Inflammatory macrophage treated with lipopolysaccharide for 4 hours (primary cell): ENCODE measurements around the gene CDH11.

Experiments
- DNase-seq: peaks from one replicate; pipeline ENCODE4 v3.0.0-alpha.2; 2020

Gene CDH11, protein sequence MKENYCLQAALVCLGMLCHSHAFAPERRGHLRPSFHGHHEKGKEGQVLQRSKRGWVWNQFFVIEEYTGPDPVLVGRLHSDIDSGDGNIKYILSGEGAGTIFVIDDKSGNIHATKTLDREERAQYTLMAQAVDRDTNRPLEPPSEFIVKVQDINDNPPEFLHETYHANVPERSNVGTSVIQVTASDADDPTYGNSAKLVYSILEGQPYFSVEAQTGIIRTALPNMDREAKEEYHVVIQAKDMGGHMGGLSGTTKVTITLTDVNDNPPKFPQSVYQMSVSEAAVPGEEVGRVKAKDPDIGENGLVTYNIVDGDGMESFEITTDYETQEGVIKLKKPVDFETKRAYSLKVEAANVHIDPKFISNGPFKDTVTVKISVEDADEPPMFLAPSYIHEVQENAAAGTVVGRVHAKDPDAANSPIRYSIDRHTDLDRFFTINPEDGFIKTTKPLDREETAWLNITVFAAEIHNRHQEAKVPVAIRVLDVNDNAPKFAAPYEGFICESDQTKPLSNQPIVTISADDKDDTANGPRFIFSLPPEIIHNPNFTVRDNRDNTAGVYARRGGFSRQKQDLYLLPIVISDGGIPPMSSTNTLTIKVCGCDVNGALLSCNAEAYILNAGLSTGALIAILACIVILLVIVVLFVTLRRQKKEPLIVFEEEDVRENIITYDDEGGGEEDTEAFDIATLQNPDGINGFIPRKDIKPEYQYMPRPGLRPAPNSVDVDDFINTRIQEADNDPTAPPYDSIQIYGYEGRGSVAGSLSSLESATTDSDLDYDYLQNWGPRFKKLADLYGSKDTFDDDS

DNA sequence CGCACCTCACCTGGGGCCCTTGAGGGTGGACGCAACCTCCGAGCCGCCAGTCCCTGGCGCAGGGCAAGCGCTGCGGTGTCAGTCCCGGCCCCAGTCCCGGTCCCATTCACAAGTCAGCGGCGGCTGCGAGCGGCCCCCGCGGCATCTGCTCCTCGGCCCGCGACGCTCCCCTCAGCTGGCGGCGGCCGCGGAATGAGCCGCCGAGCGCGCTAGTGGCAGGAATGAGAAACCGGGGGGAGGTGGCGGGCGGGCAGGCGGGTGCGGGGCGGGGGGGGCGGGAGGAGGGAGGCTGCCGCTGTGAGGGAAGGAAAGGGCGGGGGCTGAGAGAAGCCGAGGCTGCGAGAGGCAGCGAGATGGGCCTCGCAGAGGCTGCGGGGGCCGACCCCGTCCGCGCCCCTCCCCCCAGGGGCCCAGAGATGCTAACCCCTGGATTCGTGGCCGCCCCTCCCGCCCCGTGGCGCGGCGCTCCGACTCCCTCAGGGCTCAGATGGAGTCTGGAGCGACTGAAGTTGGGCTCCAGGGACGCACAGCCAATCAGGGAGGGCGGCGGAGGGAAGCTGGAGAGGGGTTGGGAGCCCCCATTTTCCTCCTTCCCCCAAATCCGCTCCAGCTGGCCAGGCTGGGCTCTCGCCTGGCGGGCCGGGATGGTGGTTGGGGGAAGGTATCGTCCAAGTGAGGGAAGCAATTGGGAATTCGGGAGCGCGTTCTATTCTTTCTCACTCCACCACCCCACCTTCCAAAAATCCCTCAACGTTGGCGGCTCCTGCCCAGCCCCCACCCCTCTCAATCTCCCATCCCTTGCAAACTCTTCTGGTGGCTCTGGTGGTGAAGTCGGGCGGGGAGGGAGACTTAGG is at the start of gene CDH11:
TSS of gene CDH11 (minus strand) at position 194 of the 854 bp plus-strand sequence. CDS start 117,194 bp downstream, outside the sequence.
- DNase-seq = no peak

DNA sequence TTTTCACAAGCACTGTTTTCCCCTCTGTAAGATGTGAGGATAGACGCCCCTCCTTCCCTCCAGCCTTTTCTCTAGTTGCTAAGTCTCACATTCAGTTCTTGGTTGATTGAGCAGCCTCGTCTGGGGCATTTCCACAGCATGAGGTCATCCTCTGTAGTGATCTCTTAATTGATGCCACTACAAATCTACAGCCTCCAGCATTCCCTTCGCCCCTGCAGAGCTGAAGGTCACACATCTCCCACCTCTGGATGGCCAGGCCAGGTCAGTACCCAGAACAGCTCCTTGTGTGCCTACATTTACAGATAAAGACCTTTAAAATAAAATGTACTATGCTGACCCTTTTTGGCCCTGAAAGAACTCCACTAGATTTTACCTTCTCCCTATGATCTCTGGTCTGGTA is 32.5 kb upstream of the CDH11 start:
- DNase-seq = no peak

DNA sequence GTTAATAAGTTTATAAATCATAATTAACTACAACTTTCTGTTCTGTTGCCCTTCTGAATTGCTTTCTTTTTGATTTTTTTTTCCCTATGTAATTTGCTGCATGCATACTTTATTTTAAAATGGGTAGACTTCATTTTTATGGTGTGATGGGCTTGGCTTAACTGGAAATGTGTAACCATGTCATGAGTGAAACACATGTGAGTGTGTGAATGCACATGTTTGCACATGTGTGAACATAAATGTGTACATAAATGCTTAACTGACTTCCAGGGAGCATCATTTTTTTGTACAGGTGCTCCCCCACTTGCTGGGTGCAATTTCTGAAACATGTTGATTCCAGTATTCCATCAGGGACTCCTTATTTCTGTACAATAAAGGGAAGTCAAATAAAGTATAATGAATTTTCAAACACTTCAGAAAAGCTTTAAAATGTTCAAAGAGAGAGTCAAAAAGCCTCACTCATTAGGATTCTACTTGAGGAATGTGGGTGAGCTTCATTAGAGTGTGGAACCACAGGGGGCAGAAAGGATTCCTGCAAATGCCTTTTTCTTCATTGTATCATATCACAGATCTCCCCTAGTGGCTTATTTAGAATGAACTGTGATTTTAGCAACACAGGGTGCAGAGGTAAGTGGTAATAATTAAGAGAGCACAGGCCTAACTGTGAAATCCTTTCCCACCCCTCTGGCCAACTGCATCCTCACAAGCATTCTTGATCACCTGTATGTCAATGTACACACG is 31.7 kb upstream of the CDH11 start:
- no peak for DNase-seq

DNA sequence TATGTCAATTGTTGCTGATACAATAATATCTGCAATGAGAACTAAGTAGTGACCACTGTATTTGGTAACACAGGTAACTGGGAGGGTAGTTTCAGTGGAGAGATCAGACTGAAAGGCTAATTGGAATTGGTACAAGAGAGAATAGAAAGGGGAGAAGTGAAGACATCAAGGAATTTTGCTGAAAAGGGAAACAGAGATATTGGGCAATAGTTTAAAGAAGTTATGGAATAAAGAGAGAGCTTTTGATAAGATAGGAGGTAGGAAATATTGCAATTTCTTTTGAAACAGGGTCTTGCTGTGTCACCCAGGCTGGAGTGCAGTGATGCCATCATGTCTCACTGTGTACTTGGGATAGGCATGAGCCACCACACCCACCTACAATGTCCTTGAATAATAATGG is 26.9 kb upstream of the CDH11 start:
- no peak for DNase-seq

DNA sequence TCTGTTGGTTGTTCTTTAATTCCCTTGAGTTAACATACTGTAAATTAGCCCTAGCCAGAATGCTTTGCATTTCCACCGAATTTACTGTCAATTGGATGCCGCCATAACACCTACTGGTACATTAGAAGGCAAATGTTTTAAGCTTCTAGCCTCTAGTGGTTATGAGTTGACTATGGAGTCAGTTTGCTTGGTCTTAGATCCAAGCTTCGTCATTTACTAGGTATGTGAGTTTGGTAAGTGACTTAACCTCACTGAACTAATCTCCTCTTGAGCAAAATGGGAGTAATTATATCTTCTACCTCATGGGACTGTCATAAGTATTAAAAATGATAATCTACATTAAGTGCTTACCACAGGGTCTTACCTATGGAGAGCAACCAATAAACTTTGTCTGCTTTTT is 20.4 kb upstream of the CDH11 start:
- DNase-seq = no peak

DNA sequence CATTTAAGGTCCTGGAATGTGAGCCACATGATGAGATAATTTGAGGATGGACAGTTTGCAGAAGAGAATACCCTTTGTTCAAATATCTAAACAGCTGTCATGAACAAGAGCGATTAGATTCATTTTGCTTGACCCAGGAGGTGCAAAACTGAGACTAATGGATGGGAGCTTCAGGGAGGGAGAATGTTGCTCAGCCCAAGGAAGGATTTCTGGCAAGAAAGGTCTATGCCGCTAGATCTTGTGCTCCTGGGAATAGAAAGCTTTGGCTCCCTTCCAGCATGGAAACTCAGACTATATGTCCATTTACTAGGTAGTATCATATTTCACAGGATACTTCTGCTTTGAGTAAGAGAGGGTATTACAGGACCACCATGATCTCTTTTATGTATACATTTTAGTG is 14.8 kb upstream of the CDH11 start:
- DNase-seq = no peak

DNA sequence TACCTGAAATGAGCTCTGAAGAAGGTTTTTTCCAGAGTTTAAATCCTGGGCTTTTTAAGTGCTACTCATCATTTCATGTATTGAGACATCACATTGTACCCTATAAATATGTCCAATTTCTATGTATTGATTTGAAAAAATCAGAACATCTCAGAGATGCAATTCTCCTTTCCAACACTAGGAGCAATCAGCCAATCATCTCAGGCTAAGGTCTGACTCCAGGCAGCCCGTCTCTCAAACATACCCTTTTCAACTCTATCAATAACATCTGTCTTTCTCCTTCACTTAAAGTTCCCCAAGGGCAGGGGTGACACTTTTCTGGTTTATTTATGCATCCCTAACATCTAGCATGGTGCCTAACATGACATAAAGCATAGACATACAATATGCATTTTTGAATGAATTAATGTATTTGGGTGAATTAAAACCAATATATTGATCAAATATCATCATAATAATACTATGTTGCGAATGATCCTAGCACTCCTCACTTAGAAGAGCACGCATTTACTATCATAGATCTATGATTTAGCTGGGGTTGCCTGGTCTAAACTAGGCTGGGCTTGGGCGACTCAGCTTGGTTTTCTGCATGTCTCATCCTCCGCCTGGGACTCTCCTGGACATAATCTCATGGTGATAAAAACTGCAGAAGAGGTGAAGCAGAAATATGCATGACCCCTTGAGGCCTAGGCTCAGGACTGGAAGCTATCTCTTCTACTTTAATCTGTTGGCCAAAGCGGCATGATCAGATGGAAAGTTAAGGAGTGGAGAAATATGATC is 5.2 kb upstream of the CDH11 start:
- DNase-seq = no peak

DNA sequence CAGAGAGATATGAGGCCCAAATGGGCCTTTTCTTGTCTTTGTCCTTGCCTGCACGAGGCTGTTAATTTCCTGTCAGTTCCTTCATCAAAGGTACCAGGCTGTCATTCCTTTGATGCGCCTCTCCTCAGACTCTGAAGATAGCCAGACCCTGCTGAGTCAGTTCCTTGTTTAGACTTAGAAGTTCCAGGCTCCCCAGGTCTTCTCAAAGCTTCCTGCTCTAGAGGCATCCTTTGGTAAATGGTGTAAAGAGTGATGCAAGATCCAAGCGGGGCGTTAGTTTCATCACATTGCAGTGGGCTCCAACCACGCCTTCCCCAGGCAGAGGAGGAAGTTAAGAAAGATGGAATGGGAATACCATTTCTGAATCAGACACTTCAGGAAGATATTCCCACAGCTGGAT is 4.0 kb upstream of the CDH11 start:
- no peak for DNase-seq

DNA sequence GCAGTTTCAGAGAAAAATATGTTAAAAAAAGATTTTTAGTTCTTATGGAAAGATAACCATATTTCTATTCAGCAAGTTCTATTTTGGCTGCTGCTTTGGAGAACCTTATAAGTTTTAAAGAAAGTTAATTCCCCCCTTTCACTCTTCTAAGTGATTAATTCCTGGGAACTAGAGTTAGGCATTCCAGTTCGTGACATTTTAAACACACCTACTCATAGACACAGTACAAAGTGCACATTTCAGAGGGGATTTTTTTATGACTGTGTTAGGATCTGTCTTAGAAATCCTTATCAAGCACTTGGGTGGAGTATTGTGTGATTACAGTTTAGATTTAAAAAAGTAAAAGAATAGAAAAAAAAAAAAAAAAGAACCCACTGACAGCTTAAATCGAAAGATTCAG is 3.5 kb upstream of the CDH11 start:
- DNase-seq = no peak

DNA sequence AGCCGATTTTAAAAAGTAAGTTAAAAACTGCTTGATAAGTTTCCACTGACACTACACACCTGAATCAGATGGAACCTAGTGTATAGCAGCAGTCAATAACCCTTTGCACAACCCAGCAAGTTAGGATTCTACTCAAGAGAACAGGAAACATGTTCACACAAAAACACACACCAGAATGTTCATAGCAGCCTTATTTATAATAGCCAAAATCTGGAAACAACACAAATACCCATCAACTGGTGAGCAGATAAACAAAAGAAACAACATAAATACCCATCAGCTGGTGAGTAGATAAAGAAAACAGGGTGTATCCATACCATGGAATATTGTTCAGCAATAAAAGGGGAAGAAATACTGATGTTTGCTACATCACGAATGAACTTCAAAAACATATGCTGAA is 2.7 kb upstream of the CDH11 start:
- no peak for DNase-seq

DNA sequence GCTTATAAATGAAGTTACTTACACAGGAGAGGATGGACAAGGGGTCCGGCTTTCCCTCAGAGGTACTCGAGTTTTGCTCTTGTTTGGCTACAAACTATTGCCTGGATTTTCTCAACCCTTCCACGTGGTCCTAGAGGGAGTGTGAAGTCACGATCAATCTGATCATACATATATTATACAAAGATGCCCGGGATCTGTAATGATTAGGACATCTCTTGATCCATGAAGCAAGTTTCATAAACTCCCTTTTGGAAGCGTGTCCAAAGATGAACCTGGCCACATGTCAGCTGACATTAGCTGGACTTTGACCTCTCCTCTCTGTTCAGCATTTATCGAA is 2.3 kb upstream of the CDH11 start:
- DNase-seq = no peak

DNA sequence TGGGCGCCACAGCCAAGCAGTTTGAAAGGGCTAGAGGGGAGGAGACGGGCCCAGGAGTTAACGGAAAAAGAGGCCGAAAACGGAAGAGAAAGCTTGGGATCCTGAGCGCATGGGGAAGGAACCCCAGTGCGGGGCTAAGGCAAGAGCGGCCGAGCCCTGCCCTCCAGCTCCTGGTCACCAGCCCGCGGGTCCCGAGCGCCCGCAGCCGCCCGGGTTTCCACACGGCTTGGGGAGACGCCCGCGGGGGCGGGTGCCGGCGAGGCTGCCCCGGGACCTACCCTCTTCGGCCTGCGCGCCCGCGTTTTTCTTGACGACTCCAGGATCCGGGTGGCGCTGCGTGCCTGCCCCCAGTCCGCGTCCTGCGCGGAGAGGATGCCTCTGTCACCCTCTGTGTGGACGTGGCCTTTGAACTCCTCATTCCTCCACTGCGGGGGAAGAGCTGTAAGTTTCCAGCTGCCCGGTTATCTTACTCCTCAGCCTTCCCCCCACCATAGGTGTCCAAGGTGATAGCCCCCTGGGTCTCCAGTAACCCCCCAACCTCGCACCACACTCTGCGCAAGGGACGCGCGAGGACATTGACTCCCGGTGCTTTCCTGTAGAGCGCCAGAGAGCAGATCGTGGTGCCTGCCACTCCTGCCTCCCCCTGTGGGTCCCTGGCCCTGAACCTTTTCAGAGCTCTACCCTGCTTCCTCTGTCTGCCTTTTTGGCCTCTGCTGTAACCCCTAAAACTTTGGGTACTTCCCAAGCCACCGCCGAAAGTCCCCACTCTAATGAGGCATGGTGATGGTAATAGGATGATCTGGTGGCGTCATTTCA is 1.7 kb upstream of the CDH11 start:
- DNase-seq = no peak

DNA sequence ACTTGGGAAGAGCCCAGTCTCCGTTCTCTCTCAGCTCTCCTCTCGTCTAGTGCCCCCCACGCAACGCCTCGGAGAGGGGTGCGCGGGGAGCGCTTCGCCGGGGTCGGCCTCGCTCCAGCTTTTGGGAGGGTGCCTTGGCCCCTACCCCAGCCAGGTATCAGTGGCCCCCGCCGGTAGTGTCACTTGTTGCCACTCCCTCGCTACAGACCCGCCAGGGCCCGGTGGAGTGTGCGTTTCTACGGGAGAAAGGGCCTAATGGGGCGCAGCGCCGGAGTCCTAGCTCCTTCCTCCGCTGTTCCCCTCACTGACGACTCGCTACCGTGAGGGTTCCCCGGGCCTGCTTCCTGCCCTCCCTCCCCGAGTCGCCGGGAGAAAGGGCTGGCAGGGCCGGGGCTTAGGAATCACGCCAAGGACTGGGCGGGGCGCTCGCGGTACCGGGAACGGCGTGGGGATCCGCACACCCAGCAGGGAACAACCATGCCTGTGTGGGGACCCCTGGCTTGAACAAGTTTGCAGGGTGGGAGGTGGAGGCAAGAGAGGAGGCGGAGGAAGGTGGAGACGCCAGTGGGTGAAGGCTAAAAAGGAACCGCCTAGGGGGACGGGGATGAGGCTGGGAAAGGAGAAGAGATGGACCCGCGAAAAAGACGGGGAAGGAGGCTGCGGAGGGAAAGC is 997 bp upstream of the CDH11 start:
- DNase-seq = no peak

DNA sequence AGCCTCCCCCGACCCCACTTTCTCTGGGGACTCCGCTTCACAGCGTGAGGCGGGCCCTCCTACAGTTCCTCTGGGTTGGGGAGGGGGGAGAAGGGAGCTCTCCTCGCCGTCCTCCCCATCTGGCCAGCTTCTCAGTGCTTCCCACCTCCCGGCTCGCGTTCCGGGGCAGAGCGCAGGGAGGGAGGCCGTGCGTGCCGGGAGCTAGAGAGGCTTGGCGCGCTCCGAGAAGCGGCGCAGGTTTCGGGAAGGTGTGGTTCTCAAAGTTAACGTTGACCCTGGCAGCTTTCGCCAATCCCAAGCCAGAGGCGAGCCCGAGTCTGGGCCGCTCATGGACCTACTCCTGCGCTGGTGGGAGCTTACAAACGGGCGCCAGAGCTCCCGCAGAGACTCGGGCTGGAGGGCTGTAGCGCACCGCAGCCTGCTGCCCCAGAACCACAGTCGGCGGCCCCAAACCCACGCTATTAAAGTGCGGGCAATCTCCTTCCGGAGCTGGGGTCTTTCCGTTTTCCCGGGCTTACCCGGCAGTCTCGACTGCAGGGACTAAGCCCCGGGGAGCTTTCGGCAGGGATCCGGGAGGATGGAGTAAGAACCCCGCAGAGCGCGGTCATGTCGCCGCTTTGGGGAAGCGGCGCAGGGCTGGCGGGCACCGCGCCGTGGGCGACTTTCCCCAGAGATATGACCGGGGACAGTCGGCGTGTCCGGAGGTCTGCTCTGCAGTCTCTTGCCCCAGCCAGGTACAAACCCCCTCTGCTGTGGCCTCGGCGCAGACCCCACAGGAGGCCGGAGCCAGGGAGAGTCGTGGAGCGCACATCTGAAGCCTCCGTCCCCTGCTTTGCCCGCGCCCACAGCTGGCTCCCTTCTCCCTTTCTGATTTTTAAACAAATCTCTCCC is 787 bp downstream of the CDH11 start:
- DNase-seq = no peak

DNA sequence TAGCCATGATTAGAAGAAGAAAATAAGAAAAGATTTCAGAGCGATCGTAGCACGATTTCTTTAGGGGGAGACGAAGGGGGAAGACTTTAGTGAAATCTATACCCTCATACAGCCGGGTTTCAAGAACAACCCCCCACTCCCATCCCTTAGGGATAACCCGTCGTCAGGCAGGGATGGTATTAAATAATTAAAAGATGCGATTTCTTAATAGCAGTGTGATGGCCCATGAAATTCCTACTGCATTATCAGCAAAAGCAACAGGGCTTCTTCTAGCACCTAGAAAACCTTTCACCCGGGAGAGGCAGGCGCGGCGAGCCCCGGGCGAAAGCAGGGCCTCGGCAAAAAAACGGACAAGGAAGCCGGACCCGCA is 1.4 kb downstream of the CDH11 start:
- no peak for DNase-seq

DNA sequence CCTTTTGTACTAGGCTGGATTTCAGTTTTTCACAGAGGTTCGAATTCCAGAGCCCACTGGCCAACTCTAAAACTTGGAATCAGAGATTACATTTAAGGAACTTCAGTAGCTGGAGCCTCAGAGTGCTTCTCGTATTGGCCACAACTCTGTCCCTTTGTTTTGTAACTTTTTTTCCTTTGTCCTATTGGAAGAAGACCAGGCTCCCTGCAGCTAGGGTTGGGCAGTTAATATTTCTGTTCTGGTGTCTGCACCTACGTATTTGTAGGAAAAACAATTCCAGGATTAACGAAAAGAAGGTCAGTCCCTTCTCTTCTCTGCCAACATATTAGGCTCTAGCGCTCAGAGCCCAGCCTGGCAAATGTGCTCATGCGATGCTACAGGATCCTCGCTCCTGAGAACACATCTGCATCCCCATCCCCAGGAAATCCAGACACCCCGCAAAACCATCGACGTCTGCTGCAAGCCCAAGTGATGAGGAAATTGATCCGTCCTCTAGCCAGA is 1.9 kb downstream of the CDH11 start:
- DNase-seq = no peak

DNA sequence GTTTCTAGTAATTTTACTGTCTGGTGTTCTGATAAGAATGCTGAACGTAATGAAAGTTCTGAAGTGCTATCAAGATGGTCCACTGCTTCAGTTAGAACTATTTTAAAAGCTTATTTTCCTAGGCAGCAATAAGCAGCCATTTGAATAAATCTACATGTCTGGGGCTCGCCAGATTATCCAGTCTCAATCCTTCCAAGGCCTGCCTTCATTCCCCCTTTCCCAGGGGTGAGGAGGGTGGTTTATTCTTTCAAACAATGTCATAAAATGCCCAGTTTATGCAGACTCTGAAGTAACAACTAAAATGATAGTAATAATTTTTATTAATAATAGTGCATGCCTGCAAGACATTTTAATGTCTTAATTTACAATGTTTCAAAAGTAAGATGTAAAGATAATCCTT is 2.4 kb downstream of the CDH11 start:
- no peak for DNase-seq

DNA sequence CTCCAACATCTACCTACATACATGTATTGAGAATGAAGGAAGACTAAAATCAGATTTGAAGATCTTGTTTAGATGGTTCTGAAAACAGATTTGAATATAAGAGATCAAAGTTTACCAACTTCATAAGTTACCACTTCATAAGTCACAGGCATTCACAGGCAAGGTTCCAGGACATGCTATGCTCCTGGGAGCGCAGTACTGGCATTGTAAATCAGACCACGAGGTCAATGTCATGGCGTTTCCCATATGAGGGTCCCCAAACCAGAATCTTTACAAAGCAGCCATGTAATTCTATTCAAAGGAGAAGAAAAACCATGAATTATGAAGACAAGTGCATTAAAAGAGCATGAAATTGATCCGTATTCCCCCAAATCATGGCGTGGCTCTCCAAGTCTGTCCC is 3.0 kb downstream of the CDH11 start:
- no peak for DNase-seq

DNA sequence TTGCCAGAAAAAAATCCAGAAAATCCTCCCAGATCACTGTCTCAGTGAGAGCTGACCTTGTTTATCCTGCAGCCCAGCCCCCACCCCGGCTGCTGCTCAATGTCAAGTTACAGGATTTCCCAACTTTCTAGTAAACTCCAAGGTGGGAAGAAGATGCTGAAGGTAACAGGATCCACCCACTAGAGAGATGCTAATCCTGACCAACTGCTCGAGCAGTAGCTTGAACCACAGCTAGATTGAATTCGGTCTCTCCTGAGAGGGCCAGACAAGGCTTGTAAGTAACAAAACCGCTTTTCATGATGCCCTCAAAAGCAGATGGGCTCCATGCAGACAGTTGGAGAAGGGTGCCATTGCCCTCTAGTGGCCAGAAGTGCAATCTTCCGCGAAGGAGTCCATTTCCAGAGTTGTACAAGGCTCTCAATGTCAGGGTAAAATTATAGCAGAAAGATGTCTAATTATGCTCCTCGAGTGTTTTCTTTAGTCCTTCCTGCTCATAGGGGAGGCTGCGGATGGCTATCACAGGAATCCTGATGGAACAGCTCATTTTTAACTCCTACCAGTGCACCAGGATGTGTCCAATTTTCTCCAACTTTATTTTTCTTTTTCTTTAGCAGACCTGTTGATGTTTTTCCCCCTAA is 3.9 kb downstream of the CDH11 start:
- DNase-seq = peak; percentile 12
